Stimulated activated CD4-positive, alpha-beta T cell treated with anti-CD3 and anti-CD28 coated beads, TNF-alpha, amount 100 ng/mL, for 24 hours (primary cell): ENCODE results near the gene CHRND.

Source experiments
- DNase-seq, 3 experiments: peaks; one replicate each; pipeline ENCODE4 v3.0.0-alpha.2; 2020; ENCODE audit warnings: low read depth in 3 of 3

The CHRND gene

DNA sequence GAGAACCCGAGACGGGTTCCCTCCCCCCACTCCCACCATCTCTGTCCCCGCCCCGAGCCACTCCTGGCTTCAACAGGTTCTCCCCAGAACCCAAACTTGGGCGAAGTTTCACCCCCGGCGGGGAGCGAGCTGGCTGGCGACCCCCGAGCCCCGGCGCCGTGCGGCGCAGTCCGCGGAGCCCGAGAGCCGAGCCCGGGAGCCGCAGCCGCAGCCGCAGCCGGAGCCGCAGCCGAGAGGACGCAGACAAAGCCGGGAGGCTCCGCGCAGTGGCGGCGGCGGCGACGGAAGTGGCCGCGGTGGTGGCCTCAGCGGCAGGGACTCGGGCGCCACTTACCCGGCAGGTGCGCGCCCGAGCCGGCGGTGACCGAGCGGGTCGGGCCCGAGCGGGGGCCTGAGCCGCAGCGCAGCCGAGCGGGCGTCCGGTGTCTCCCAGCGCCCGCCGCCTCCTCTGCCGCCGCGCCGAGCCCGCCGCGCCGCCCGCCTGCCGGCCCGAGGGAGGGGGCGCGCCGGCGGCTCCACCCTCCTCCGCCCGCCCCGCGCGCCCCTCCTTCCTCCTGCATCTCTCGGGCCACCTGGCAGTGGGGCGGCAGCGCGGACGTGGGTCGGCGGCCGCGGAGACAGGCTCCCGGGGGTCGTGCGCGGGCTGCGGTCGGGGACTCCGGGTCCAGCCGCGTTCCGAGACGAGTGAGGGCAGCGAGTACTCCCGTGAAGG, 38.4 kb upstream of the CHRND start, which contains the start of gene ECEL1:
ECEL1 (minus strand) TSS at position 450 of the 712 bp plus-strand sequence. CDS start 1,181 bp downstream, outside the sequence.
- no peak for DNase-seq

DNA sequence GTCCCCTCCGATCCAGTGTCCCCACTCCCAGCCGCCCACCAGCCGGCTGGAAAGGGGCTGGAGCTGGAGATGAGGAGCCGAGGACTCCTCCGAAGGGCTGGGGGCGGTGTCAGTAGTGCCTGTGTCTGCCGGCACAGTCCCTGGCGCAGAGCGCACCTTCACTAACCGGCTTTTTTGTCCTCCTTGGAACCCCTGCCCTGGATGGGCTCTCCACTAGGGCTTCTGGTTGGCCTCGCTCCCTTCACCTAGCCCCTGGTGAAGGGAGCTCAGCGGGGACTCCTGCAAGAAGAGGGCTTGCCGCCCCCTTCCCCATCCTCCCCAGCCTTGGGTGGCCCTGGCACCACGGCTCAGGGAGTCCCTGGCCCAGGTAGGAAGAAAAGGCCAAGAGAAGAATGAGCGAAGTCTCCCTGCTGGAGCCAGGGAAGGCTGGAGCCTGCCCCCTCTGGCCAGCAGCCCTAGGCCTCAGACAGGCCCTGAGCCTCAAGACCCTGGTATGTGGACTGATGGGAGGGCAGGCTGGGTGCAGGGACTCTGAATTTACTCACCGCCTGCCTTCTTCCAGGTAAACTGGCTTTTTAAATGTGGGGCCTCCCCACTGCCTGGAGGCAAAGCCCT, 37.8 kb upstream of the CHRND start:
- no peak for DNase-seq

DNA sequence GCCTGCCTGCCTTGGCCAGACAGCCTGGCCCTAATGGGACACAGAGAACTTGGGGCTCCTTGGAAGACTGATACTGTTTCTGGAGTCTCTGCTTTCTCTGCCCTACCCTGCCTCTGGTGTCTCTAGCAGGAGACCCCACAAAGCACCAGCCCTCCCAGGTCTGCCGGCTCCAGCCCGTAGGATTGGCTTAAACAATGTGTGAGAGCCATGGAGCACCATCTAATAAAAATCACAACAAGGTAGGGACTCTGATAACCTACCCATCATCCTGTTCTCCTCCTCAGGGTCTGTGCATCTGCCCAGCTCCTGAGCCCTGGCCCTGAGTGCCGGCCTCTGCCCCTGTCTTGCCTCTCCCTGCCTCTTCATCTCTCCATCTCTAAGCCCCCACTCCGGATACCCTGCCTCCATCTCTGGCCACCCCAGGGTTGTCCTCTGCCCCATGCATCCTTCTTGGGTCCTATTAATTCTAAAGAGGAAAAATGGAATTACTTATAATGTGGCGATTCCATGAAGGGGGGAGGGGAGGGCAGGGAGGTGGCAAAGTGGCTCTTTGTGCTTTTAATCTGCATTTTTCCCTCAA, 37.1 kb upstream of the CHRND start:
- no peak for DNase-seq

DNA sequence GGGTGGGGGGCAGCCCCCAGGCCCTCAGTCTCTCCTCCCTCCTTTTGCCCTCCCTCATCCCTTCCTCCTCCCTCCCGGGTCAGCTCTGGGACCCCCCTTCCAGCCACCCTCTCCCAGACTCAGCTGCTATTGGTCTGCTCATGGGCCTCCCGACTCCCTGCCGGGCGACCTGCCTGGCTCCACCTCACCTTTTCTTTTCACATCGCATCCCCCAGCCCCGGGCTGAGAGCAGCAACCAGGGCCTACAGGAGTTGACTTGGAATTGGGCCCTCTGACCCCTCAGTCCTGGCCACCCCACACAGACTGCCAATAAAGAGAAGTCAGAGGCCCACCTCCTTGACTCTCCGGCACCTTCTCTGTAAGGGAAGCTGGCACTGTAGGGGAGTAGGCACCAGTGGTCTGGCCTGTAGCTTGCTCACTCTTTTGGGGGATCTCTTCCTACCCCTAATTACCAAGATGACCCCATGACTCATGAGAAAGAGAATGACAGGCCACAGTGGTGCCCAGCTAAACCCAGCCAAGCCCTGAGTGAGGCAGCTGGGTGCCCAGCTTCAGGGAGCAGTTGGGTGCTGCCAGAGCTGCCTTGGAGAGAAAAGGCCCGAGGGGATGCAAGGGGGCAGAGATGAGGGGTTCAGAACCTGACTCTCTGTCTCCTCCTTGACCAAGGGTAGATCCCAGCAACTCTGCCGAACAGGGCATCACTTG, 36.3 kb upstream of the CHRND start:
- no peak for DNase-seq

DNA sequence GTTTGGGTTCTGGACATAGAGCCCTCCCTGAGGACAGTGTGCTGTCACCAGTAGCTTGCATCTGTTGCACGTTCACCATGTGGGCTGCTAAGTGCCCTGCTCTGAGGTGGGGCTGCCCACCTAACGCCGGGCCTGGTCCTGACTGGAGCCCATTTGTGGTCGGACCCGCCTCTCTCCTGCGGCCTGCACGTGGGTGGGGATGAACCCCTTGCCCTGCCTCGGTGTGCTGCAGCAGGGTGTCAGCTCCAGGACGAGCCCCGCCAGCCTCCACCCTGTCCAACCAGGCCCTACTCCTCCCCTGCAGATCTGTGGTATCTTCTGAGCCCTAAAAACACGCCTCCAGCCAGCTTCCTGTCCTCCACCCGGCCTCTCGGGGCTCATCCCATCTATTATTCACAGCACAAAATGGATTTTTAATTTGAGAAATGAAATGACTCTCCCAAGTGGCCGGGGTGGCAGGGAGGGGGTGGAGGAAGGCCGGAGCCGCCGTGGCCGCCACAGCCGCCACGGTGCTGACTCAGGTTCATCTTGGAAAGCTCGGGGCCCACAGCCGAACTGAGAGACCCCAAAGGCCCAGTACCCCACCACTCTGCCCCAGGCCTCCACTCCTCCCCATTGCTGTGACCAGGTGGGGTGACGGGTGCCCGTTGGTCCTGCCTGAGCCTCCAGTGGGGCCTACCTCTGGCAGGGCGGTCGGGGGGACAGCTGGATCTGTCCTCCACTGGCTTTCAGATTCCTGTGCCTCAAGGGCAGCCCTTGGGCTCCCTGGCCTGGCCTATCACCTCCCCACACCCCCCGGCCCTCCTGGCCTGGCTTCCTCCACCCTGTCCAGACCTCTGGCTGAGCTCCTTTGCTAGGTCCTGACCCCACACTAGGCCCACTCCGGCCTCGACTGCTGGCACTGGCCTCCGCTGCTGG, 35.5 kb upstream of the CHRND start:
- DNase-seq, result no peak

DNA sequence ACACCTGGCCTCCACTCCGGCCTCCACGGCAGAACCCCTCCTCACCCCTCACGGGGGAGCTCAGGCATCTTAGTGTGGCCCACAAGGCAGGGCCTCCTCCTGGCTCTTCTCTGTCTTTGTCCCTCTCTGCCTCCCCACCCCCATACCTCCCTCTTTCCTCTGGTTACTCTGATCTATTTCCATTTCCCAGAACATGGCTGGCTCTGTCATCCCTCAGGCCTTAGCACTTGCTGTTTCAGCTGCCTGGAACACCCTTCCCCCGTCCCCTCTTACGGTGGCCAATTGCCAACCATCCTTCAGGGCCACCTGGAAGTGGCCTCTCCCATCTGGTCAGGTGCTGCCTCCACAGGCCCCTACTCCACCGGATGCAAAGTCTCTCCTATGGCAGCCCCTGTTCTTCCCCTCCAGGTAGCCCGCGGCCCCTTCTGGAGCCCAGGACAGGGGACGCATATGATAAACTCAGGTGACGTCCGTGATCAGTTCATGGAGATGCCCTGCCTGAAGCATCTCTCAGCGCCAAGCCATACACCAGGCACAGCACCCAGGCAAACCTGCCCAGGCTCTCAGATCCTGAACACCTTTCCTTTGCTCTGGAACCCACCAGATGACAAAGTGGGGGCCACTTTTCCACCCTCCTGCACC, 34.7 kb upstream of the CHRND start:
- no peak for DNase-seq

DNA sequence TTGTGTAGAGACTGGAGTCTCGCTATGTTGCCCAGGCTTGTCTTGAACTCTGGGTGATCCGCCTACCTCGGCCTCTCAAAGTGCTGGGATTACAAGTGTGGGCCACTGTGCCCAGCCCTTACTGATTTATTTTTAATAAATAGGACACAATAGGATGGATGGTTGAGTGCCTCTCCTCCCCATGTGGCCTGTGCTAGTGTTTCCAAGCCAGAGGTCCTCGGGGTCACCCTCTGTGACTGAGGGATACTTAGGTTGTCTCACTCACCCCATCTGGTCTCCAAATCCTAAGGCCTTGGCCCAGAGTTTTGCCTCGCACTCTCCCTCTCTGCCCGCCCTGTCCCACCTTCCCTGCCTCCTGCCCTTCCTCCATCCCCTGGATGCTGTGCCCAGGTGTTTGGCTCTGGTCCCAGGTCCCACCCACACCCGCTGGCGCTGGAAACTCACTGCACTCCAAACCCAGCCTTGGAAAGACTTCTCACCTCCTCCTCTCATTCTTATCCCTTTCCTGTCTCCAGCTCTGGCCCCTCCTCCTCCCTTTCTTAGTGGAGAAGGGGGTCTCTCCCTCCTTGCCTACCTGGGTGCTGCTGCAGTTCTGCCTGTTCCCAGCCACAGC, 33.6 kb upstream of the CHRND start:
- no peak for DNase-seq

DNA sequence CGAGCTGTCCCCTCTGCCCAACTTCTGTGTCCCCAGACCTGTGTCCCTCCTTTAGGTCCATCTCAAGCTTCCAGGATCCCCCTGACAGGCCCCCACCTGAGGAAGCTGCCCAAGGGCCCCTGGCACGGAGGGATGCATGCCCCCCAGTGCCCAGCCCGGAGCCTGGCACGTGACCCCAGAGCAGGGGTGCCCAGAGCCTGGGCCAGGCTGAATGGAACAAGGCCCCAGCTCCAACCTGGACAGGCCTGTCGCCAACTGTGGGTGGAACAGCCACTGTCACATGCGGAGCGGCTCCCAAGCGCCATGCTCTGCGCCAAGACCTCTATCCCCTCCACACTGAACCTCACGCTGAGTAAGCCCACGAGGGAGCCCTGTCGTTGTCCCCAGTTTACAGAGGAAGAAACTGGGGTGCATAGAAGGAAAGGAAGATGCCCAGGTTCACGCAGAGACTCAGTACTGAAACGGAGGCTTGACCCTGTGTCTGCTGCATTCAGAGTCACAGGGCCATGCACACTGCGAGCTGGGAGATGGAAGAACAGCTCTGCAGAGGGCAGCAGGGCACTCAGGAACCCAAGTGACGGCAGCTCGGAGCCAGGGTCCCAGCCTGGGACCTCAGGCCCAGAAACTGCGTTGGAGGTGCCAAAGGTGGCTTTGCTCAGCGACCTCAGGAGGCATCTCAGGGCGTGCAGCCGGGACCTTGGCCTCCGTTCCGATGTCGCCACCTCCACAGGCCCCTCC, 32.8 kb upstream of the CHRND start:
- no peak for DNase-seq

DNA sequence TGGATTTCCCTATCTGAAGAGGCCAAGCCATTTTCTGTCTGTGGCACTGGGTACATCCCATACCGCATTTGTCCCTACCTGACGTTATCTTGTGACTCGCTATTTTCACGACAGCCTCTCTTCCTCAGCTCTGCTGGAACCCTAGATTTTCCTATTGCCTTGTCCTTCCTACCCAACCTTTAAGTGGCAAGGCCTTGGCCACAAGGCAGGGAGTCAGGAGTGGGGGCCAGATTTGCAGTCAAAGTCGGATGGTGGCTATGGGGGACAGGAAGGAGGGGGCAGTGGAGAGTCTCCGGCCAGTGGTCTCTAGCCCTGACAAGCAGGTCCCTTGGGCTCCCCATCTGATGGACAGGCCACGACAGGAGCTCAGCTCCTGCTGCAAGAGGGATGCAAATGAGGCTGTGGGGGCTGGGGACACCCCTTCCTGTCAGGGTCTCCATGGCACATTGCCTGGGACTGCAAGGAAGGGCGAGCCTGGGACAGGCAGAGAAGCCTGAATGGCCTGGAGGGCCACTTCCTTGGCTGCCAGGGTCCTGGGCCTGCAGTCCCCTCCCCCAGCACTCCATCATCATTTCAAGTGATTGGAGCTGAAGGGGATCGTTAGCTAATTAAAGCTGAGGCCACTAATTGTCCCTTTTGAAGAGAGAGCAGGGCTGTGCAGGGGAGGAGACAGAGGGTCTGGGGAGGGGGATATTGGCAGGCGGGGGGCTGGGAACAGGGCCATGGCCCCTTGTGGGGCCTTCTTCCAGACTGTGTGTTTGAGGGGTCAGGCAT, 32.1 kb upstream of the CHRND start:
- DNase-seq, result no peak

DNA sequence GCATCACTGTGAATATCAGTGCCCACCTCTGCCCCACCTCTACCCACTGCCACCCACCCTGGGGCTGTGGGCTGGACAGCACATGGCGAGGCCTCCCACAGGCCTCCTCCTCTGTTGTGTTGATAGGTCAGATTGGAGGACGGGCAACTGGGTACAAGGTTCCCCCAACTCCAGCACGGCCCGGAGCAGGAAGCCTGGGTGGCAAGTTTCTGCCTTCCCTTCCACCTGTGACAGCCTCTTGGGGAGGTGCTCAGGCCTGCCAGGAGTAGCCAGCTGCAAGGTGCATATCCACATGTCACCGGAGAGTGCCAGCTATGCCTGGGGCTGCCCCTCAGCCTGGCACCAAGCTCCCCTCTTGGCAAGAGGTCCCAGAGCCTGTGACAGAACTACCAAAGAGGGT, 31.4 kb upstream of the CHRND start:
- no peak for DNase-seq

DNA sequence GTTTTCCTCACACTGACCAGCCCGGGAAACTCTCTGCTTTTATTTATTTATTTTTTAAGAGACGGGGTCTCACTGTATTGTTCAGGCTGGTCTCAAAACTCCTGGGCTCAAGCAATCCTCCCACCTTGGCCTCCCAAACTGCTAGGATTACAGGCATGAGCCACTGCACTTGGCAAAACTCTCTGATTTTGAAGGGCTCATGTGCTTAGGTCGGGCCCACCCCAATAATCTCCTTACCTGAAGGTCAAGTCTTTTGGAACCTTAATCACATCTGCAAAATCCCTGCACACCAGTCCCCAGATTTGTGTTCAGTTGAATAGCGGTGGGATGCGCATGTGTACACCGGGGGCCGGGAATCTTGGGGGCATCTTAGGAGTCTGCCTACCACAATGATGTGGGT, 30.7 kb upstream of the CHRND start:
- DNase-seq, result no peak

DNA sequence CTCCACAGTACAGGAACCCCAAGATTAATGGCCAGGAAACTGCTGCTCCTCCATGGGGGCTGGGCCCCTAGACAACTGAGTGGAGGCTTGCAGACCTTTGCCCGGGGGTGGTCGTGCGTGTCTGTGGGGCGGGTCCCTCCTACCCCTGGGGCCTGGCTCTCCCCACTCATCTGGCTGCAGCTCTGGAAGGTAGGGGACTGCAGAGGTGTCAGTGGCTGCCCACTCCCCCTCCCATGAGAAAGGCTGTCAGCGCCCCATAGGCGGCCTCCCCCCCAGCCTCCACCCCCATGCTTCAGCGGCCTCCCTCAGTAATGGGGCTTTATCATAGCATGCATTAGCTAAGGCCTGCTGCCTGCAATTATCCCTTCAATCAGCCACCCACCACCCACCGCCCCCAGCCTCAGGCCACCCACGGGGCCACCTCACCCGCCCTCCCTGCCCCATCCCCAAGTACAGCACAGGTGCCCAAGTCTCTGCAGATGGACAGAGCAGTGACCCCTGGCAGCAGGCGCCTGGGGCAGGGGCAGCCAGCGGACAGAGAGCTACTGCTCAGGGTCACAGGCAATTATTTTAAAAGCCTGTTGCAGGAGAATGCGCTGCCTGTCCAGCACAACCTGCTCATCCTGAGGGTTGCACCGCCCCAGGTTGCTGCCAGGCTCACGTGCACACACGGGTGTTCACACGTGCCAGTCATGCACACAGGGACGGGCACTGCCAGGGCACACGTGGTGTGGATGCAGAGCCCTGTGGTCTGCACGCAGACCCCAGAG, 29.3 kb upstream of the CHRND start:
- DNase-seq, result no peak

DNA sequence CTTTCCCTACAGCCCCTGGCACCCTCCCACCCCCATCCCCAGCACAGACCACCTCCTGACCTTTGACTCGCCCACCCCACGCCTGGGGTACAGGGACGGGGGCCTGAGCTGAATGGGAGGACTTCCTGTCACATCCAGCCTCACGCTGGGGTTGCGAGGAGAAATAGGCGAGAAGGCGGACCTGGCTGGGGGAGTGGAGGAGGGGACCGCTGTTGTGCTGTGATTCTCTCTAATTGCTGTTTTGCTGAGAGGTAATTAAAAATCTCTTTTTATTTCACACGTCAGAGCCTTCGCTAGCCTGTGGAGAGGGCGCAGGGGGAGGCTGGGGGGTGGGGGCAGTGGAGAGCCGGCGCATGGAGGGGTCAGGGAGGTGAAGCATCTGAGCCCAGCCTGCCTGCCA, 28.6 kb upstream of the CHRND start:
- DNase-seq, result no peak

DNA sequence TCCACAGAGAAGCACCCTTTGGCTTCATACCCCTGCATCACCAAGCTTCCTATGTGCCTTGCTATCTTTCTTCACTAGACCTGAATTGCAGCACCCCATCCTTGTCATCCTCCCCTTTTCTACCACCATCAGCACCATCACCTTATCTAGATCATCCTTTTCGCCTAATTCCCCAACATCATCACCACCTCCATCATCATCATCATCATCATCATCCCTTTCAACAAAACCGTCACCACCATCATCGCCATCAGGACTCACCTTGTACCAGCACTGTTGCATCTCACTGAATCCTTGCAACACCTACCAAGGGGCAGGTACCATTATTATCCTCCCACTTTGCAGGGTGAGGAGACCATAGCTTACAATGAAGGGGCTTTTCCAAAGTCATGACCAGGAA, 27.5 kb upstream of the CHRND start:
- DNase-seq, result no peak

DNA sequence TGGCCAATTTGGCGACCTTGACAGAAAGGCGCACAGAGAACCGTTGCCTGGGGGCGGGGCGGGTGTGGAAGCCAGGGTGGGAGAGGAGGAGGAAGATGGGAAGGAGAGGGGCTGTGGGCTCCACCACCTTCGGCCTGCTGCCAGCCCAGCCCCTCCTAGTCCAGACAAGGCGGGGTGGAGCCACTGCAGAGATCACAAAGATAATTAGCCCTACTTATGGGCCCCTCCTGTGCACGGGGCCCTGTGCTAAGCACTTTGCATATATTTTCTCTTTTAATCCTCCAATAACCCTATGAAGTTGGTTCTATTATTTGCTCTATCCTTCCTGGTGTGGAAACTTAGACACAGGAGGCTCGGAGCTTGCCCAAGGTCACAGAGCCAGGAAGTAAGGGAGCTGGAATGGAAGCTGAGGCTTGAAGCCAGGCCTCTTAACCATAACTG, 24.6 kb upstream of the CHRND start:
- DNase-seq, result no peak

DNA sequence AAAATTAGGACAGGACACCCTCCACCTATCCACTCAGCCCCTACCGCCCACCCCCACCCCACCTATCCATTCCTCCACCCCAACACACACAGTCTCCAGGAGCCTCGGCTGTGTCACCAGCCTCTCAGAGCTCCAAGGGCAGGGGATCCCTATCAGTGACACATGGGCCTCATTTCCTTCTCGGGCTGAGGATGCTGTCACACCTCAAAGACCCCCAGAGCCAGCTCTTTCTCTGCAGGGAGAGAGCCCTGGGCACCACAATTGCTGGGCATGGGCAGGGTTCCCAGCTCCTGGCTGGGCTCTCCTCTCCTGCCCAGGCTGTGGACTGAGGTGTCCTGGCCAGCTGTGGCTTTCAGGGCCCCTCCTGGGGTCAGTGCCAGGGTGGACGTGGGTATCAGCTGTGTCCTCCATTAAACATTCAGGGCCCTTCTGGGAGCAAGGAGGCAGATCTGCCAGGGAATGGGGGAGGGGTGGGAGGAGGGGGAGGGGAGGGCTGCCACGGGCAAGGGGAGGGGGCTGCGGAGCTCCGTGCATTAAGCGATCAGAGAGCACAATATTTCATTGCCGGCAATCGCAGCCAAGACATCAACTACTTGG, 24.1 kb upstream of the CHRND start:
- no peak for DNase-seq

DNA sequence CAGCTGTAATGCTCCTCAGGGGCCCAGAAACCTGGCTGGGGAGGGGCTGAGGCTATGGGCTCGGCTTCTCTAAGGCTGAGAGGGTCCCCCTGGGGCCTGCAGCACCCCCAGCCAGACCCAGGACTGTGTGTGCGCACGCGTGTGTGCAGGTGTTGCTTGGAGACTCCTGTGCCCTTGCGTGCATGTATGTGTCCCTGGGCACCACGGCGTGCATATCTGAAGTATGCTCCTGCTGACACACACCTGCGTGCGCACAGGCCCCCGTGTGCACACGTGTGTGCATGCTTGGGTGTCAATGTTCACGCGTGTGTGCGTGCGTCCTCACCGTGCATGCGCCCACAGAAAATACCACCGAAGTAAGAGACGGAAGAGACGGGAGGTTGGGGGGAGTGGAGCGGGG, 23.4 kb upstream of the CHRND start:
- DNase-seq, result no peak
